ENCODE measurements around the gene FBN1.

Gene FBN1

GRCh38 chr15:48548455-48548854 is 97.1 kb downstream of the FBN1 start:
- H3K36me3 Mint-ChIP-seq (ENCODE audit: low read depth), result no peaks in the 10 kb centered on the region
- H3K27ac Mint-ChIP-seq, result no peak overlapping the region
- DNase-seq, result no peak
- H3K27me3 Mint-ChIP-seq (ENCODE audit: low read depth, poor library complexity), result no peaks in the 10 kb centered on the region
- H3K4me3 Mint-ChIP-seq, result no peak overlapping the region
- no peak for TF ChIP-seq CTCF (IDR thresholded peaks at IDR 0.05)
- peaks cover 12% of the 10 kb centered on the region for H3K4me1 Mint-ChIP-seq
- no peaks in the 10 kb centered on the region for H3K9me3 Mint-ChIP-seq

GRCh38 chr15:48547286-48547685 is 98.2 kb downstream of the FBN1 start:
- Mint-ChIP-seq H3K36me3 (ENCODE audit: low read depth) (no peaks in the 10 kb centered on the region), H3K4me1 (peaks cover 12% of the 10 kb centered on the region), H3K27ac (no peak overlapping the region), H3K27me3 (ENCODE audit: low read depth, poor library complexity) (no peaks in the 10 kb centered on the region), H3K4me3 (no peak overlapping the region), H3K9me3 (peaks cover 4% of the 10 kb centered on the region)
- DNase-seq, result no peak
- TF ChIP-seq CTCF (IDR thresholded peaks at IDR 0.05), result no peak

GRCh38 chr15:48546296-48546695 is 99.2 kb downstream of the FBN1 start:
- Mint-ChIP-seq H3K27me3 (ENCODE audit: low read depth, poor library complexity) (no peaks in the 10 kb centered on the region), H3K9me3 (peaks cover 4% of the 10 kb centered on the region), H3K27ac (peak overlapping the region; percentile 56), H3K4me1 (peaks cover 12% of the 10 kb centered on the region), H3K36me3 (ENCODE audit: low read depth) (no peaks in the 10 kb centered on the region), H3K4me3 (no peak overlapping the region)
- DNase-seq, result no peak
- TF ChIP-seq CTCF (IDR thresholded peaks at IDR 0.05), result no peak

- no peak for DNase-seq
- no peak for TF ChIP-seq CTCF (IDR thresholded peaks at IDR 0.05)
- Mint-ChIP-seq H3K4me3 (no peak overlapping the region), H3K27ac (no peak overlapping the region), H3K4me1 (peaks cover 2% of the 10 kb centered on the region), H3K27me3 (ENCODE audit: low read depth, poor library complexity) (no peaks in the 10 kb centered on the region), H3K9me3 (peaks cover 4% of the 10 kb centered on the region), H3K36me3 (ENCODE audit: low read depth) (no peaks in the 10 kb centered on the region)
These were observed 100.7 kb downstream of the FBN1 start for GRCh38 chr15:48544778-48545177.

GRCh38 chr15:48541341-48542278 is 103.9 kb downstream of the FBN1 start:
- Mint-ChIP-seq H3K4me1 (peaks cover 6% of the 10 kb centered on the region), H3K27me3 (ENCODE audit: low read depth, poor library complexity) (no peaks in the 10 kb centered on the region), H3K27ac (no peak overlapping the region), H3K4me3 (no peak overlapping the region), H3K36me3 (ENCODE audit: low read depth) (no peaks in the 10 kb centered on the region), H3K9me3 (peaks cover 4% of the 10 kb centered on the region)
- TF ChIP-seq CTCF (IDR thresholded peaks at IDR 0.05), result no peak
- DNase-seq, result no peak

GRCh38 chr15:48540756-48541155 is 104.8 kb downstream of the FBN1 start:
- Mint-ChIP-seq H3K4me1 (peaks cover 14% of the 10 kb centered on the region), H3K27me3 (ENCODE audit: low read depth, poor library complexity) (no peaks in the 10 kb centered on the region), H3K36me3 (ENCODE audit: low read depth) (no peaks in the 10 kb centered on the region), H3K9me3 (peaks cover 4% of the 10 kb centered on the region), H3K4me3 (no peak overlapping the region), H3K27ac (no peak overlapping the region)
- DNase-seq, result no peak
- TF ChIP-seq CTCF (IDR thresholded peaks at IDR 0.05), result no peak
